T-helper 1 cell treated with Interleukin-12 subunit alpha and Interleukin-12 subunit beta and Interleukin-4 antibody, amounts not matched to agents 30 ng/mL and 1 ng/mL, for 36 hours (primary cell): ENCODE results near the gene RUFY4. TPM values are rescaled to one million over a fixed set of nuclear protein-coding genes. Genes with fewer than 3 reads are reported as not detected.

Experiments used
- intact Hi-C: fragments of 100-400 bp; cut with micrococcal nuclease; formaldehyde crosslinking; loops from one replicate; pipeline ENCODE4 v1.15.1; 2024
- total RNA-seq: library from RNA; stranded (reverse); gene quantifications from 2 replicates; pipeline ENCODE4 v1.2.3, GENCODE V29; 2022

Gene RUFY4
- total RNA-seq, 1 donor from 2014 or later: 3.3 TPM

- intact Hi-C loops: loop anchor here (10.0 kb wide), 1 partner anchor 176 kb away; no protein-coding TSS in a partner anchor
These were observed 7.9 kb upstream of the RUFY4 start for GRCh38 chr2:218060950-218061660.

- intact Hi-C loops: loop anchor here (10.0 kb wide), 1 partner anchor 179 kb away; no protein-coding TSS in a partner anchor
These were observed 5.6 kb upstream of the RUFY4 start for GRCh38 chr2:218063486-218063885.

GRCh38 chr2:218063896-218064295, 5.2 kb upstream of the RUFY4 start:
- intact Hi-C loops: loop anchor here (10.0 kb wide), 1 partner anchor 179 kb away; no protein-coding TSS in a partner anchor

GRCh38 chr2:218065239-218066006, 3.6 kb upstream of the RUFY4 start:
- intact Hi-C loops: loop anchor here (10.0 kb wide), 1 partner anchor 181 kb away; no protein-coding TSS in a partner anchor

GRCh38 chr2:218066926-218067515, 2.0 kb upstream of the RUFY4 start:
- intact Hi-C loops: loop anchor here (10.0 kb wide), 1 partner anchor 182 kb away; no protein-coding TSS in a partner anchor

- intact Hi-C loops: loop anchor here (10.0 kb wide), 1 partner anchor 183 kb away; no protein-coding TSS in a partner anchor
These were observed 1.5 kb upstream of the RUFY4 start for GRCh38 chr2:218067523-218067922.

- intact Hi-C loops: loop anchor here (2.0 to 10.0 kb wide), 2 partner anchors 29 to 185 kb away; no protein-coding TSS in a partner anchor
These were observed 700 bp downstream of the RUFY4 start for GRCh38 chr2:218069606-218070300.

GRCh38 chr2:218070587-218070986, 1.5 kb downstream of the RUFY4 start:
- intact Hi-C loops: no loop called here

- intact Hi-C loops: no loop called here
These were observed 2.3 kb downstream of the RUFY4 start for GRCh38 chr2:218071218-218071937.

GRCh38 chr2:218072002-218072401, 2.9 kb downstream of the RUFY4 start:
- intact Hi-C loops: no loop called here

- intact Hi-C loops: no loop called here
These were observed 3.5 kb downstream of the RUFY4 start for GRCh38 chr2:218072478-218073024.

- intact Hi-C loops: no loop called here
These were observed 4.1 kb downstream of the RUFY4 start for GRCh38 chr2:218073185-218073584.

GRCh38 chr2:218074031-218074430, 5.0 kb downstream of the RUFY4 start:
- intact Hi-C loops: no loop called here

- intact Hi-C loops: no loop called here
These were observed 7.1 kb downstream of the RUFY4 start for GRCh38 chr2:218075975-218076811.

GRCh38 chr2:218077464-218078216, 8.6 kb downstream of the RUFY4 start:
- intact Hi-C loops: no loop called here

- intact Hi-C loops: no loop called here
These were observed 11.2 kb downstream of the RUFY4 start for GRCh38 chr2:218079943-218080913.

- intact Hi-C loops: no loop called here
These were observed 12.0 kb downstream of the RUFY4 start for GRCh38 chr2:218081063-218081462.
